NCI-H2196 (cell line): Measurements from ENCODE around the gene SERINC3.
"Not testable (repeated sequence)": the region's sequence is repeated elsewhere in the genome, so short reads cannot be mapped to it uniquely, and the experiment has no call there.

Experiments used
- DNase-seq: peaks from one replicate; lab custom pipeline; 2025; ENCODE audit not compliant: unreplicated experiment; lab: John Stamatoyannopoulos, UW

The SERINC3 gene

GRCh38 chr20:44521484-44522481, at the start of gene SERINC3:
Gene SERINC3, minus strand, starts transcription at chr20:44522070. Its CDS starts 119 bp downstream, at chr20:44521951.
- DNase-seq, result peak; percentile 98

DNA sequence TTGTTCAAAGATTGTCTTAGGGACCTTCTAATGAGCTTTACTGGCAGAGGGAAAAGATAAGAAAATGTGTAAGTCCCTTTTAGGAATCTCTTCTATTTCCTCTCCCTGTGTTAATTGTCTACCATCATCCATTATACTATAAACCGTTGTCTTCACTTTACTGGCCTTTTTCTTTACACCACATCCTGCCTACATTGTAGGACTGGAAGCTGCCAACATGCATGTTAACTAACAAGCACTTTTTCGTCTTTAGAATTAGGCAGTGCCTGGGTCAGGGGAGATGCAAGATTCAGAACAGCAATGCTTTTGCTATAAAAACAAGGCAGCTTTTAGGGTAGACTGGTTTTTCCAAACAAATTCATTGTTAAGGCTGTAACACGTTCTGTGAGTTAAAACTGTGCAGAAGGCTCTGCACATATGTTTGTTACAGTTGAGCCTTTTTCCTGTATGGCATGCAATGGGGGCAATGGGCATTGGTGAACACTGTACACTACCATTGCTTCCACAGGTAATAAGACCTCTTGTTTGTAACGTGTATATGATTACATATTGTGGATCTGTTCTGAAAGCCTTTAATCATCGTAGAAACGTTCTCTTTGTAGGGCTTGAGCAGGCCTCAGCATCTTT, 49.6 kb upstream of the SERINC3 start:
- DNase-seq, result no peak

GRCh38 chr20:44570367-44570766, 48.5 kb upstream of the SERINC3 start:
- DNase-seq, result no peak

GRCh38 chr20:44566811-44567210, 44.9 kb upstream of the SERINC3 start:
- no peak for DNase-seq

- DNase-seq, result no peak
These were observed 44.1 kb upstream of the SERINC3 start for GRCh38 chr20:44566018-44566417.

- no peak for DNase-seq
These were observed 40.0 kb upstream of the SERINC3 start for GRCh38 chr20:44561876-44562275.

GRCh38 chr20:44560818-44561217, 38.9 kb upstream of the SERINC3 start:
- DNase-seq, result not testable (repeated sequence)

DNA sequence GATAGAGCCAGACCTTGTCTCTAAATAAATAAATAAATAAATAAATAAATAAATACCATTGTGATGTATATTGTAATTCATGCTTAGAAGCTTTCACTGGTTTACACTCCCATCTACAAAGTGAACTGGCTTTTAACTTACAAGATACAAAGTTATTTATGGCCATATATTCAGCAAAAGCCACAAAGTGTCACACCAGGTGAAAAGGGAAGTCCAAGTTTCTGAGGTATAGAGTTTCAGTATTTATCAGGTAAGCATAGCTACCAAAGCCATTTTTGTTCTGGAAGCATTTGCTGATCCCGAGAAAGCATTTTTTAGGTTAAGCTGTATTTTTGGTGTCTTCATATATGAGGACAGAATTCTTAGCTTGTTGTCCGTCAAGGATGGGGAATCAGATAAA, 38.4 kb upstream of the SERINC3 start:
- no peak for DNase-seq

DNA sequence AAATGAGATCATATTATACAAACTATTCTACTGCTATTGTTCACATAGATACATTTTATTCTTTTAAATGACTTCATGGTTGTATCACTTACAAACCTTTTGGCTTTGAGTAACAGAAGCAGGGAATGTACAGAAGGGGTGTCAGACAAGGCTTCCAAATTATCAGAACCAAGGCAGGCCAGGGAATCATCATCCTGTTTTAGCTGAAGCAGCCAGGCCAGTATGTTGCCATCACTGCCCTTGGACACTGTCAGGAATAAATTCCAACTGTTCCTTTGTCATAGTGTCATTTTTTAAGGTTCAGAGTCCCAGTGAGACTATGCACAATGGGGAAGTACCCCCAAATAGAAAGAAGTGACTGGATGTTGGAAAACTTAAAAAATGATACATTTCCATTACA, 37.4 kb upstream of the SERINC3 start:
- DNase-seq, result no peak

DNA sequence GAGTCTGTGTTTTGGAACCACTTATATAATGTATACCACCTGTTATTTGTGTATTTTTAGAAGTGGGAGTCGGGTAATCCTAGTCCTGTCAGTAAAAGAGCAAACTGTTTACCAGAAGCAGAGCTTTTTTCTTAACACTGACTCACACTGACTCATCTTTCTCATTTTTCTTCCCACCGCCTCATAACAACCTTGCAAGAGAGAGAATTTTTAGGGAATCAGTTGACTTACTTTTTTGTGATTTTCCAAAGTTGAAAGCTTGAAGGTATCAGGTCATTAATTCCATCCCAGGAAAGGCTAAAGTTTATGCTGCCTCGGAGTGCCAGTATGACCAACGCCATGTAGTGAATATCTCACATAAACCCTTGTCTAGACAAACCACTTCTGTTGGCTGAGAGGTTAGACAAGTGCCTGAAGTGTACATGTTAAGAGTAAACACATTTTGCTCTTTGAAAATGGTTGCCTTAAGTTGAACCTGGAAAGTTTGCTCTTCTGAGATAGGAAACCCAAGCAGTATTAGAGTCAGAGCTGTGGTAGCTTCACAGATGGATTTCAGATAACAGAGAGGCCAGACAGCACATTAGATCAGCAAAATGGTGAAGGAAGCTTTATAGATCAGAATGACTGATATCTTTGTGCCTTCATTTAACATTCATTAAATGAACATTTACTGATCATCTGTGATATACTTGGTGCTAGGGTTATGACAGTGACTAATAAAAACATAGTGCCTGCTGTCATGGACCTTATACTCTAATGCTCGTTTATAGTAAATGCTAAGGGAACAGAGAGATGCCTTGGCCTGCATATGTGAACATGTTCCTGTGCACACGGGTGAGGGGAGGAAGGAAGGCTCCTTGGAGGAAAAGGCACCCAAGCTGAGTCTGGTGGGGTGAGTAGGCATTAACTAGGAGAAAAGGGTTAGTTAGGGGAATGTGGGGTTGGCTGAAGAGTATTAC, 31.4 kb upstream of the SERINC3 start:
- peak; percentile 54 for DNase-seq

DNA sequence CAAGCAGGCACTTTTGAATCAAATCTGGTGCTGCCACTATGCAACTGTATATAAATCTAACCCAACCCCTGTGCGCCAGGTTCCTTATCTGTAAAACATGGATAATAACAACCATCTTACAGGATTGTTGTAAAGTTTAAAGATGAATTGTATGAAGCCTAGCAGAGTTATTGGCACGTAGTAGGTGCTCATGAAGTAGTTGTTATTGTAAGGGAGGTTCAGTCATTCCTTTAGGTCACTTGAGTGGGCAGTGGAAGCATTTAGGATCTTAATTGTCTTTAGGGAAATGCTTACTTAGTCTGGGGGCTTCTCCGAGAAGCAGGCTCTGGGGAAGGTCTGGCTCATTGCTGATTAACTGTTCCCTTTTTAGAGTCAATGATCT, 30.7 kb upstream of the SERINC3 start:
- DNase-seq, result no peak

DNA sequence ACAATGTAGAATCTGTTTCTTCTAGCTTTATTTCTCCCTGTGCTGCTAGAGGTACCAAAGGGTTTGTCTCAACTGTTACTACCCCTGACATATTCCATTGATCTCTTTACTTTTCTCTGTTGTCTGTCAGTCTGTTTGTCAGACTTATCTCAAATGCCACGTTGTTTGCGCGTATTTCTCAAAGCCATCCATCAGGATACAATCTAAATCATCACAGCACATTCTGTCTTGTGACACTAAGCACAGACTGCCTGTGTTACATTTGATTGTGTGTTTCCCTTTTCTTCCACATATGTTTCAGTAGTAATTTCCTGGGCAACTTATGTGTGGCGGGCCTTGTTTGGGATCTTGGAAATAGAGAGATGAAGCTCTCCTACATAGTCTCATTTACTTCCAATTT, 30.2 kb upstream of the SERINC3 start:
- DNase-seq, result no peak

- DNase-seq, result no peak
These were observed 27.3 kb upstream of the SERINC3 start for GRCh38 chr20:44549123-44549522.

DNA sequence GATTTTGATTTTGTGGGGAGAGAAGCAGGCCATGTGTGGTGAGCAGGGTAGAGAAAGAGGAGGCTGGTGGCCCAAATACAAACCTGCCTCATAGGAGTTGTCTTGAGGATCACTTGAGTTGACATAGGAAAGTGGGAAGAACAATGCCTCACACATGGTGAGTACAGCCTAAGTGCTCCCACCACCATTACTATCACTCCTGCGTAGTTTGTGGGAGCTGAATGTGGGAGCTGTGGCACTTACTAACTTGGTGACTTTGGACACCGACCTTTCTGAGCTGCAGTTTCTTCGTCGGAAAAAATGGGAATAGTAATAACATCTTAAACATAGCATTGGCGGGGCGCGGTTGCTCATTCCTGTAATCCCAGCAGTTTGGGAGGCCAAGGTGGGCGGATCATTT, 25.5 kb upstream of the SERINC3 start:
- no peak for DNase-seq

DNA sequence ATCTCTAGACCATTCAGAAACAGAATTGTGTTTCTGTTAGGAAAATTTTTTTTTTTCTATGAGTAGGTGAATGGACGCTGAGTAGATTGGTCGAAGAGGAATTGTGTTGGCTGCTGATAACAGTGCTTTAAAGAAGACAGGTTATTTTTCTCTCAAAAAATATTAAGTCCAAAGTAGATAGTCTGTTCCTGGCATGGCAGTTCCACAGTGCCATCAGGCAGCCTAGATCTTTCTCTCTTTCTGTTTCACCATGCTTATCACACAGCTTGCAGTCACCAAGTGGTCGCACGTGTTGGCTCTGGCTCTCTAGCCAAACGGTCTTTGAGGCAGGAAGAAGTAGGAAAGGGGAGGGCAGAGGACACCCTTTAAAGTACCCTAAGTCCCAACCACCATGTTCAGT, 22.4 kb upstream of the SERINC3 start:
- no peak for DNase-seq

DNA sequence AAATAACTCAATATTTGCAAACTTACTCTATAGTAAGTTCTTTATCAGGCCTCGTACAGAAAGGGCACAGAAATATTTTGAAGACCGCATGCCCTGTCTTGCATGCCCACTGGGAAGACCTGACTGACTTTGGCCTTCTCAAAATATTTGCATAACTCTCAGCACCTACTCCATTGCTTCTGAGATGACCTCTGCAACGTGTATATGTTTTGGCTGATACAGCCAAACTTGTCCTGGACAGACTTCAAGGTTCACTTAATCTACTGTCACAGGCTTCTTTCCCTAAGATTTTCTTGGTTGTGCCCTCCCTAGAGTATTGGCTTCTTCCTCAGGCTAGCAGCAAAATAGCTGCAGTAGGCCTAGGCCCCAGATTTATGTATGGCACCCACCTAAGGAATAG, 21.5 kb upstream of the SERINC3 start:
- DNase-seq, result no peak

DNA sequence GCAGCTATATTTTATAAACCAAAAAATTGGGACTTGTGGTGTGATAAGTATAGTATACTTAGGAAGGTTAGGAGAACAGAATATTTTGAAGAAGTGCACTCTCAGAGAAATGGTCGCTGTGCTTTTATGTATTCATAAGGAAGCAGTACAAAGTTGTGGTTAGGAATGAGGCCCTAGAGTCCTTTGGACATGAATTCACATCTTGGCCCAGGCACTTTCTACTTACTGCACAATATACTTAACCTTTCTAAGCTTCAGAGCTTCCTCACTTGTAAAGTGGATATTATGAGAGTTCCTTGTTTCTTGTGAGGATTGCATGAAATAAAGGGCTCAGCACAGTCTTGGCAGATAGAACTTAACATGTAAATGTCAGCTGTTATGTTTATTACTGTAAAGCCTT, 21.0 kb upstream of the SERINC3 start:
- no peak for DNase-seq

DNA sequence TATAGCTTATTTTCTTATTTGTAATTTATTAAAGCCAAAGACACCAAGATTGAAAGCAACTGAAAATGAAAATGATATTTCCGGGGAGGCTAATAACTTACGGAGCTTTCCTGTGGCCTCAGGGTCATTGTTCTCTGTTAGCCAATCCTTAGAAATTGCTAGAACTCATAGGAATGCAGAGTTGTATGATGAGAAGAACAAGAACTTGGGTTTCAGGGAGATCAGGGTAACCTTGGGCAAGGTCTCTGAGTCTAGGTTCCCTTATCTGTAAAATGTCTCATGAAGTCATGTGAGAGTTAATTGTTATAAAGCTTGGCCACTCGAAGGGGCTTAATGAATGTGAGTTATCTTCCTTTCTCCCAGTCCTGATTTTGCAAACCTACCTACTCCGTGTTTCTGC, 20.1 kb upstream of the SERINC3 start:
- DNase-seq, result no peak

DNA sequence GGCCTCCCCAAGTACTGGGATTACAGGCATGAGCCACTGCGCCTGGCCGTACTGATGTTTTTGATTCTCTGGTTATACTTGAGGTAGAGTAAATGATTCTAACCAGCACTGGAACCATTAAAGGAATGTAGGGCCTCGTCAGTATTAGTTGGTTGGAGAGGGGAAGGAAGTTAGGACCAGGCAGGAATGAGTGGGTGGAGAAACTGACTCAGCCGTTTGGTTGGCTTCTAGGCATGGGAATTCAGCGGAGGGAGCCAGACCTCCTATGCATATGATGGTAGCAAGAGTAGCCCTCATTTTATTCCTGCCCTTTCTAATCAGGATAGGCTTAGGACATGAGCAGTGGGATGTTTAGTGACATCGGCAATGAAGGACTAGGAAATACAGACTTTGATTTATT, 19.0 kb upstream of the SERINC3 start:
- DNase-seq, result no peak

- DNase-seq, result no peak
These were observed 16.1 kb upstream of the SERINC3 start for GRCh38 chr20:44537993-44538392.

DNA sequence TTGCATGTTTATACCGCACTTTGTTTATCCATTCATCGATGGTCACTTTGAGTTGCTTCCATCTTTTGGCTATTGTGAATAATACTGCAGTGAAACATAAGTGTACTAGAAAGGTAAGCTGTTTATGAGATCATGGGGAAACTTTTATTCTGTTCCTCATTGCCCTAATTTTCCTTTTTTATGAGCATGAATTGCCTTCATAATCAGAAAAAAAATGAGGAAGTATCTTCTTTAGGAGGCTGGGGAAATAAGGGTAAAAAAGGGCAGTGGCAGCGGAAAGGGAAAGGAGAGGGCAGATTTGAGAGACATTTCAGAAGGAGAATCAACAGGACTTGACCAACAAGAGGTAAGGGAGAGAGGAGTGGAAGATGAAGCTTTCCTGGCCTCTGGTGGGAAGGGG, 14.3 kb upstream of the SERINC3 start:
- DNase-seq, result no peak
